HL-60 (cell line): Measurements from ENCODE around the gene SLC10A3.

ENCODE experiments used
- DNase-seq, 2 experiments: peaks; one replicate each; pipeline ENCODE4 v3.0.0-alpha.2; 2010 to 2020; ENCODE audit warnings: low read depth in 1 of 2, low spot score in 1 of 2
- H3K27ac ChIP-seq: fragments of 250-450 bp; sonication (Bioruptor Pico); replicated peaks from 2 replicates; pipeline ENCODE4 v1.5.1; 2020; ENCODE audit warnings: mild to moderate bottlenecking, moderate library complexity
- H3K27me3 ChIP-seq: fragments of 250-450 bp; sonication (Bioruptor Pico); 2 replicates; pipeline ENCODE4 v1.5.1; 2021; ENCODE audit warnings: mild to moderate bottlenecking, moderate library complexity; ENCODE audit not compliant: insufficient read depth, poor library complexity, severe bottlenecking
- H3K4me3 ChIP-seq: replicated peaks from 2 replicates; pipeline ENCODE4 v1.5.1; 2011; ENCODE audit warnings: mild to moderate bottlenecking, control low read depth, low read length; ENCODE audit not compliant: insufficient read depth
- GABPA ChIP-seq: IDR thresholded peaks from 2 replicates; pipeline ENCODE4 v1.6.1; 2012; ENCODE audit warnings: low read depth
- POLR2AphosphoS5 ChIP-seq: IDR thresholded peaks from 2 replicates; pipeline ENCODE4 v1.6.1; 2012; ENCODE audit warnings: low read depth
- SPI1 ChIP-seq: IDR thresholded peaks from 2 replicates; pipeline ENCODE4 v1.6.1; 2012; ENCODE audit warnings: low read depth, mild to moderate bottlenecking, borderline replicate concordance
- TF ChIP-seq, protein P1 (sequence below): IDR thresholded peaks from one replicate; pipeline ENCODE4 v1.5.1; 2011; ENCODE audit warnings: low read length, control low read depth, inconsistent platforms; ENCODE audit not compliant: insufficient read depth
- TF ChIP-seq, protein P2 (sequence below): IDR thresholded peaks from 2 replicates; pipeline ENCODE4 v1.6.1; 2012; ENCODE audit warnings: low read depth; ENCODE audit not compliant: insufficient replicate concordance

SLC10A3 gene

DNA sequence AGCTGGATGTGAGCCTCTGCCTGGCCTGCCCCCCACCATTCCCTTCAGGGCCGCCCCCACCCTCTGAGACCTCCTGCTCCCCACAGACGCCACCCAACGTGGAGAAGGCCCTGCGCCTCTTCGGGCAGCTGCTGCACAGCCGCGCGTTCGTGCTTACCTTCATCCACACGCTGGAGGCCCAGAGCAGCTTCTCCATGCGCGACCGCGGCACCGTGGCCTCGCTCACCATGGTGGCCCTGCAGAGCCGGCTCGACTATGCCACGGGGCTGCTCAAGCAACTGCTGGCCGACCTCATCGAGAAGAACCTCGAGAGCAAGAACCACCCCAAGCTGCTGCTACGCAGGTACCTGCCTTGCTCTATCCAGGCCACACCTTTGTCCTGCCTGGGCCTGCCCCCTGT lies 22.2 kb downstream of the SLC10A3 start:
- no peak overlapping the region for H3K4me3 ChIP-seq
- H3K27me3 ChIP-seq, result no peaks in the 10 kb centered on the region
- no peak for DNase-seq
- TF ChIP-seq, protein P1, sequence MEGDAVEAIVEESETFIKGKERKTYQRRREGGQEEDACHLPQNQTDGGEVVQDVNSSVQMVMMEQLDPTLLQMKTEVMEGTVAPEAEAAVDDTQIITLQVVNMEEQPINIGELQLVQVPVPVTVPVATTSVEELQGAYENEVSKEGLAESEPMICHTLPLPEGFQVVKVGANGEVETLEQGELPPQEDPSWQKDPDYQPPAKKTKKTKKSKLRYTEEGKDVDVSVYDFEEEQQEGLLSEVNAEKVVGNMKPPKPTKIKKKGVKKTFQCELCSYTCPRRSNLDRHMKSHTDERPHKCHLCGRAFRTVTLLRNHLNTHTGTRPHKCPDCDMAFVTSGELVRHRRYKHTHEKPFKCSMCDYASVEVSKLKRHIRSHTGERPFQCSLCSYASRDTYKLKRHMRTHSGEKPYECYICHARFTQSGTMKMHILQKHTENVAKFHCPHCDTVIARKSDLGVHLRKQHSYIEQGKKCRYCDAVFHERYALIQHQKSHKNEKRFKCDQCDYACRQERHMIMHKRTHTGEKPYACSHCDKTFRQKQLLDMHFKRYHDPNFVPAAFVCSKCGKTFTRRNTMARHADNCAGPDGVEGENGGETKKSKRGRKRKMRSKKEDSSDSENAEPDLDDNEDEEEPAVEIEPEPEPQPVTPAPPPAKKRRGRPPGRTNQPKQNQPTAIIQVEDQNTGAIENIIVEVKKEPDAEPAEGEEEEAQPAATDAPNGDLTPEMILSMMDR, result no peak
- TF ChIP-seq POLR2AphosphoS5 (no peak), SPI1 (no peak), GABPA (no peak)
- H3K27ac ChIP-seq, result no peak overlapping the region

DNA sequence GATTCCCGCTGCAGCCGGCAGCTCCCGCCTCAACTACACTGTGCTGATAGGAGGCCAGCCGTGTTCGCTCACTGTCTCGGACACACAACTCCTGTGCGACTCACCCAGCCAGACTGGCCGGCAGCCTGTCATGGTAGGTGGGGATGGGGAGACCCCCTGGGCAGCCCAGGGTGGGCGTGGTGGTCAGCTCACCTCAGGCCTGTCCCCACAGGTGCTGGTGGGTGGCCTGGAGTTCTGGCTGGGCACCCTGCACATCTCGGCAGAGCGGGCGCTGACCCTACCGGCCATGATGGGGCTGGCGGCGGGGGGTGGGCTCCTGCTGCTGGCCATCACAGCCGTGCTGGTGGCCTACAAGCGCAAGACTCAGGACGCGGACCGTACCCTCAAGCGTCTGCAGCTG lies 22.9 kb downstream of the SLC10A3 start:
- Histone ChIP-seq H3K27ac (no peak overlapping the region), H3K4me3 (no peak overlapping the region), H3K27me3 (no peaks in the 10 kb centered on the region)
- no peak for TF ChIP-seq SPI1
- no peak for TF ChIP-seq POLR2AphosphoS5
- TF ChIP-seq, protein P1, result no peak
- no peak for DNase-seq

DNA sequence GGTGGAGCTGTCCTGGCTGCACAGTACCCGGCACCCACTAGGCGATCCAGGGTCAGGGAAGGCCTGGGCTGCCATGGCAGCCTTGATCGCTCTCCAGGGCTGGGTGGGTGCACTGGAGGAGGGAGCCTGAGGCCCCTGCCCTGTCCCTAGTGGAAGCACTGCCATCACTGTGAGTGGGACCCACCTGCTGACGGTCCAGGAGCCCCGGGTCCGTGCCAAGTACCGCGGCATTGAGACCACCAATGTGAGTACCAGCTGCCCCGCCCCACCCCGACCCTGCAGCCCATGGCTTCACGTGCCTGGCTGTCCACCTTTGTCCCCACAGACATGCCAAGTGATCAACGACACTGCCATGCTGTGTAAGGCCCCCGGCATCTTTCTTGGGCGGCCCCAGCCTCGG lies 23.5 kb downstream of the SLC10A3 start:
- Histone ChIP-seq H3K27me3 (no peaks in the 10 kb centered on the region), H3K4me3 (no peak overlapping the region), H3K27ac (no peak overlapping the region)
- TF ChIP-seq, protein P2, sequence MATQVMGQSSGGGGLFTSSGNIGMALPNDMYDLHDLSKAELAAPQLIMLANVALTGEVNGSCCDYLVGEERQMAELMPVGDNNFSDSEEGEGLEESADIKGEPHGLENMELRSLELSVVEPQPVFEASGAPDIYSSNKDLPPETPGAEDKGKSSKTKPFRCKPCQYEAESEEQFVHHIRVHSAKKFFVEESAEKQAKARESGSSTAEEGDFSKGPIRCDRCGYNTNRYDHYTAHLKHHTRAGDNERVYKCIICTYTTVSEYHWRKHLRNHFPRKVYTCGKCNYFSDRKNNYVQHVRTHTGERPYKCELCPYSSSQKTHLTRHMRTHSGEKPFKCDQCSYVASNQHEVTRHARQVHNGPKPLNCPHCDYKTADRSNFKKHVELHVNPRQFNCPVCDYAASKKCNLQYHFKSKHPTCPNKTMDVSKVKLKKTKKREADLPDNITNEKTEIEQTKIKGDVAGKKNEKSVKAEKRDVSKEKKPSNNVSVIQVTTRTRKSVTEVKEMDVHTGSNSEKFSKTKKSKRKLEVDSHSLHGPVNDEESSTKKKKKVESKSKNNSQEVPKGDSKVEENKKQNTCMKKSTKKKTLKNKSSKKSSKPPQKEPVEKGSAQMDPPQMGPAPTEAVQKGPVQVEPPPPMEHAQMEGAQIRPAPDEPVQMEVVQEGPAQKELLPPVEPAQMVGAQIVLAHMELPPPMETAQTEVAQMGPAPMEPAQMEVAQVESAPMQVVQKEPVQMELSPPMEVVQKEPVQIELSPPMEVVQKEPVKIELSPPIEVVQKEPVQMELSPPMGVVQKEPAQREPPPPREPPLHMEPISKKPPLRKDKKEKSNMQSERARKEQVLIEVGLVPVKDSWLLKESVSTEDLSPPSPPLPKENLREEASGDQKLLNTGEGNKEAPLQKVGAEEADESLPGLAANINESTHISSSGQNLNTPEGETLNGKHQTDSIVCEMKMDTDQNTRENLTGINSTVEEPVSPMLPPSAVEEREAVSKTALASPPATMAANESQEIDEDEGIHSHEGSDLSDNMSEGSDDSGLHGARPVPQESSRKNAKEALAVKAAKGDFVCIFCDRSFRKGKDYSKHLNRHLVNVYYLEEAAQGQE, result no peak
- TF ChIP-seq, protein P1, result no peak
- TF ChIP-seq GABPA (no peak), SPI1 (no peak), POLR2AphosphoS5 (no peak)
- DNase-seq, result no peak

DNA sequence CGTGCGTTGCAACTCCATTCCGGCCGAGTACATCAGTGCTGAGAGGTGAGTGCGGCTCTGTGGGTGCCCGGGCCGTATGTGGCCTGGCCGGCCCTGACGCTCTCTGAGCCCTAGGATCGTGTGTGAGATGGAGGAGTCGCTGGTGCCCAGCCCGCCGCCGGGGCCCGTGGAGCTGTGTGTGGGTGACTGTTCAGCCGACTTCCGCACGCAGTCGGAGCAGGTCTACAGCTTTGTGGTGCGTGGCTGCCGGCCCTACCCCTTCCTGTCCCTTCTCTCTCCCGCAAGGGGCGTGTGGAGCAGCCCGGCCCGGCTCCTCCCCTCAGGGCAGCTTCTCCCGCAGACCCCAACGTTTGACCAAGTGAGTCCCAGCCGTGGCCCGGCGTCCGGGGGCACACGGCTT lies 24.4 kb downstream of the SLC10A3 start:
- no peak overlapping the region for H3K27ac ChIP-seq
- no peak overlapping the region for H3K4me3 ChIP-seq
- TF ChIP-seq GABPA (no peak), SPI1 (no peak), POLR2AphosphoS5 (no peak)
- TF ChIP-seq, protein P1, result no peak
- TF ChIP-seq, protein P2, result no peak
- DNase-seq, result peak in 1 of 2 experiments; percentile 8
- H3K27me3 ChIP-seq, result no peaks in the 10 kb centered on the region
